HepG2 (cell line): ENCODE data around the gene BRMS1. TPM values are rescaled to one million over a fixed set of nuclear protein-coding genes. Genes with fewer than 3 reads are reported as not detected.

ENCODE experiments used
- BRD4 ChIP-seq: sonication (generic); formaldehyde crosslinking; IDR thresholded peaks from 2 replicates; pipeline ENCODE4 v1.4.0; 2020; ENCODE audit warnings: missing genetic modification reagents
- DMAP1 ChIP-seq: IDR thresholded peaks from 2 replicates; pipeline ENCODE4 v1.6.1; 2016
- EP300 ChIP-seq, 3 experiments: sonication (generic) in 1 of 3; formaldehyde crosslinking in 1 of 3; IDR thresholded peaks; 2 replicates each; pipeline versions ENCODE4 v1.5.1 to v1.6.1; 2011 to 2020; ENCODE audit warnings: low read depth in 2 of 3, low read length in 2 of 3, borderline replicate concordance in 1 of 3, improper control_type of control experiment in 1 of 3, mild to moderate bottlenecking in 1 of 3, missing genetic modification reagents in 1 of 3, moderate library complexity in 1 of 3
- HNRNPK ChIP-seq: fragments of 200-400 bp; formaldehyde crosslinking; IDR thresholded peaks from 2 replicates; pipeline ENCODE4 v1.6.1; 2018; ENCODE audit warnings: low read length, low read depth, moderate library complexity, mild to moderate bottlenecking; ENCODE audit not compliant: poor library complexity, severe bottlenecking
- HOXA7 ChIP-seq: sonication (generic); formaldehyde crosslinking; IDR thresholded peaks from 2 replicates; pipeline ENCODE4 v1.8.1; 2022; ENCODE audit warnings: mild to moderate bottlenecking, missing genetic modification reagents, moderate library complexity
- JUND ChIP-seq: sonication (generic); formaldehyde crosslinking; IDR thresholded peaks from 2 replicates; pipeline ENCODE4 v1.8.0; 2022; ENCODE audit warnings: mild to moderate bottlenecking, missing genetic modification reagents
- KAT7 ChIP-seq: IDR thresholded peaks from 2 replicates; pipeline ENCODE4 v1.6.1; 2018; ENCODE audit warnings: borderline replicate concordance, missing compliant biosample characterization
- SMAD3 ChIP-seq: sonication (generic); formaldehyde crosslinking; IDR thresholded peaks from 2 replicates; pipeline ENCODE4 v1.4.0; 2020; ENCODE audit warnings: missing genetic modification reagents
- SRSF9 ChIP-seq: fragments of 200-400 bp; formaldehyde crosslinking; IDR thresholded peaks from 2 replicates; pipeline ENCODE4 v1.6.1; 2018; ENCODE audit warnings: borderline replicate concordance, mild to moderate bottlenecking, low read depth, low read length; ENCODE audit not compliant: insufficient read depth, poor library complexity, severe bottlenecking
- SSRP1 ChIP-seq: IDR thresholded peaks from 2 replicates; pipeline ENCODE4 v1.6.1; 2016; ENCODE audit warnings: control low read depth
- TAF1 ChIP-seq: sonication (generic); formaldehyde crosslinking; IDR thresholded peaks from 2 replicates; pipeline ENCODE4 v1.4.0; 2020; ENCODE audit warnings: missing genetic modification reagents
- TIGD3 ChIP-seq: sonication (generic); formaldehyde crosslinking; IDR thresholded peaks from 2 replicates; pipeline ENCODE4 v1.5.1; 2020; ENCODE audit warnings: mild to moderate bottlenecking, missing genetic modification reagents, borderline replicate concordance
- YEATS2 ChIP-seq: sonication (generic); formaldehyde crosslinking; IDR thresholded peaks from 2 replicates; pipeline ENCODE4 v1.4.0; 2020; ENCODE audit warnings: missing genetic modification reagents, borderline replicate concordance
- ZNF24 ChIP-seq: fragments of 450-650 bp; IDR thresholded peaks from 2 replicates; pipeline ENCODE4 v1.6.1; 2017; ENCODE audit warnings: antibody characterized with exemption, mild to moderate bottlenecking
- ZNF317 ChIP-seq: sonication (generic); formaldehyde crosslinking; IDR thresholded peaks from 2 replicates; pipeline ENCODE4 v1.5.0; 2020; ENCODE audit warnings: mild to moderate bottlenecking, missing genetic modification reagents
- ZNF496 ChIP-seq: sonication (generic); formaldehyde crosslinking; IDR thresholded peaks from 2 replicates; pipeline ENCODE4 v1.8.1; 2023; ENCODE audit warnings: mild to moderate bottlenecking, moderate library complexity, missing genetic modification reagents; ENCODE audit not compliant: insufficient replicate concordance
- ZNF570 ChIP-seq: sonication (generic); formaldehyde crosslinking; IDR thresholded peaks from 2 replicates; pipeline ENCODE4 v1.4.0; 2020; ENCODE audit warnings: mild to moderate bottlenecking, missing genetic modification reagents, borderline replicate concordance
- ZNF740 ChIP-seq: sonication (generic); formaldehyde crosslinking; IDR thresholded peaks from 2 replicates; pipeline ENCODE4 v1.4.0; 2020; ENCODE audit warnings: missing genetic modification reagents
- polyA plus RNA-seq, 8 experiments: library from polyadenylated mRNA; depleted of rRNA in 3 of 8; stranded (reverse) in 7 of 8; unstranded in 1 of 8; fragments of >200 nt; fragmentation: Illumina TruSeq in 4 of 8; extraction: Trizol in 4 of 8; gene quantifications; 2 replicates each; pipeline versions ENCODE4 v1.2.1 to v1.2.3, GENCODE V29; 2011 to 2016; ENCODE audit warnings: low read depth in 4 of 8, missing spikeins in 1 of 8, mixed read lengths in 1 of 8; ENCODE audit not compliant: insufficient read depth in 1 of 8
- total RNA-seq, 5 experiments: library from RNA; depleted of rRNA; stranded (reverse); fragments of >200 nt; fragmentation: Illumina TruSeq; extraction: Trizol; gene quantifications; 2 replicates each; pipeline ENCODE4 v1.2.3, GENCODE V29; 2016; ENCODE audit warnings: low read depth in 1 of 5
- TF ChIP-seq, protein P1 (sequence below): sonication (generic); formaldehyde crosslinking; IDR thresholded peaks from 2 replicates; pipeline ENCODE4 v1.4.0; 2020; ENCODE audit warnings: missing genetic modification reagents
- TF ChIP-seq, protein P2 (sequence below): sonication (generic); formaldehyde crosslinking; IDR thresholded peaks from 2 replicates; pipeline ENCODE4 v1.8.0; 2022; ENCODE audit warnings: mild to moderate bottlenecking, missing genetic modification reagents, borderline replicate concordance
- TF ChIP-seq, protein P3 (sequence below): sonication (generic); formaldehyde crosslinking; IDR thresholded peaks from 2 replicates; pipeline ENCODE4 v1.9.0; 2021; ENCODE audit warnings: missing genetic modification reagents, borderline replicate concordance

BRMS1 gene
- total and polyA plus RNA-seq, 2 of the 13 experiments (the other 11 are each of a cell fraction or from before 2014, with no cell fraction given): 15.8 to 55.7 TPM

DNA sequence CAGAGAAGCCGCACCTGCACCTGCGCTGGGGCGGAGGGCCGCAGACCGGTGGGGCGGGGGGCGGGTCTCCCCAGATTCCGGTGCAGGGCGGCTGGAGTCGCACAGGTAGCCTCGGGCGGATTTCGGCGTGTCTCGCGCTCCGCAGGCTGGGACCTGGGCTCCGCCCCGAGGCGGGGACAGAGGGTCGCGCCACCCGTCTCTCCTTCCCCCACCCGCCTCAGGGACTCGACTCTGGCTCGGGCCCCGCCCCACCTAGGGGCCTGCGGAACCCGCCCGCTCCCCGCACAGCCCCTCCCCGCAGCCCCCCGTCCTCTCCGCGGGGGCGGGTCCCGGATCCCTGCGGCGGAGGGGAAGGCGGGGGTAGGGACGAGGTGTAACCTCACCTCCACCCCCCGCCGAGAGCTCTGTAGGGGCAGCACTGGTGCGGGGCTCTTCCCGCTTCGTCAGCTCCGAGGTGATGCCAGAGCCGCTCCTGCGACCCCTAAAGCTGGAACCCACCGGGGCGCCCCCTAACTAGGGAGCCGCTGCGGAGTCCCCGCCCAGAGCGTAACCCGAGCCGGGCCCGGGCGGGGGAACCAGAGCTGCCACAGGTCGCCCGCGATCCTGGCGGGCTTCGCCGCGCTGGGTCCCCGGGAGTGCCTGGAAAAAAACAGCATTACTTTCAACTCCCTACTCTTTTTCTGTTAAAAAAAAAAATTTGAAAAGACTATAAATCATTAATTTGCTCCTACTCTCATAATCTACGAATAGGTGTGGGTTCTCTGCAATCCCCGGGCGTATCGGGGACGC lies 26.9 kb upstream of the BRMS1 start, which contains the start of gene SLC29A2 (continued):
- no peak for TF ChIP-seq ZNF317 (CRISPR knock-in tag)
- peak; percentile 36; the same call in 1 of the 2 replicates for TF ChIP-seq TAF1 (CRISPR knock-in tag)
- TF ChIP-seq ZNF570 (CRISPR knock-in tag): no peak
- no peak for TF ChIP-seq SMAD3 (CRISPR knock-in tag)
- no peak for TF ChIP-seq ZNF740 (CRISPR knock-in tag)
- TF ChIP-seq, protein P1, sequence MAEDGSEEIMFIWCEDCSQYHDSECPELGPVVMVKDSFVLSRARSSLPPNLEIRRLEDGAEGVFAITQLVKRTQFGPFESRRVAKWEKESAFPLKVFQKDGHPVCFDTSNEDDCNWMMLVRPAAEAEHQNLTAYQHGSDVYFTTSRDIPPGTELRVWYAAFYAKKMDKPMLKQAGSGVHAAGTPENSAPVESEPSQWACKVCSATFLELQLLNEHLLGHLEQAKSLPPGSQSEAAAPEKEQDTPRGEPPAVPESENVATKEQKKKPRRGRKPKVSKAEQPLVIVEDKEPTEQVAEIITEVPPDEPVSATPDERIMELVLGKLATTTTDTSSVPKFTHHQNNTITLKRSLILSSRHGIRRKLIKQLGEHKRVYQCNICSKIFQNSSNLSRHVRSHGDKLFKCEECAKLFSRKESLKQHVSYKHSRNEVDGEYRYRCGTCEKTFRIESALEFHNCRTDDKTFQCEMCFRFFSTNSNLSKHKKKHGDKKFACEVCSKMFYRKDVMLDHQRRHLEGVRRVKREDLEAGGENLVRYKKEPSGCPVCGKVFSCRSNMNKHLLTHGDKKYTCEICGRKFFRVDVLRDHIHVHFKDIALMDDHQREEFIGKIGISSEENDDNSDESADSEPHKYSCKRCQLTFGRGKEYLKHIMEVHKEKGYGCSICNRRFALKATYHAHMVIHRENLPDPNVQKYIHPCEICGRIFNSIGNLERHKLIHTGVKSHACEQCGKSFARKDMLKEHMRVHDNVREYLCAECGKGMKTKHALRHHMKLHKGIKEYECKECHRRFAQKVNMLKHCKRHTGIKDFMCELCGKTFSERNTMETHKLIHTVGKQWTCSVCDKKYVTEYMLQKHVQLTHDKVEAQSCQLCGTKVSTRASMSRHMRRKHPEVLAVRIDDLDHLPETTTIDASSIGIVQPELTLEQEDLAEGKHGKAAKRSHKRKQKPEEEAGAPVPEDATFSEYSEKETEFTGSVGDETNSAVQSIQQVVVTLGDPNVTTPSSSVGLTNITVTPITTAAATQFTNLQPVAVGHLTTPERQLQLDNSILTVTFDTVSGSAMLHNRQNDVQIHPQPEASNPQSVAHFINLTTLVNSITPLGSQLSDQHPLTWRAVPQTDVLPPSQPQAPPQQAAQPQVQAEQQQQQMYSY (CRISPR knock-in tag): no peak
- TF ChIP-seq HNRNPK: peak; percentile 17
- TF ChIP-seq, protein P2, sequence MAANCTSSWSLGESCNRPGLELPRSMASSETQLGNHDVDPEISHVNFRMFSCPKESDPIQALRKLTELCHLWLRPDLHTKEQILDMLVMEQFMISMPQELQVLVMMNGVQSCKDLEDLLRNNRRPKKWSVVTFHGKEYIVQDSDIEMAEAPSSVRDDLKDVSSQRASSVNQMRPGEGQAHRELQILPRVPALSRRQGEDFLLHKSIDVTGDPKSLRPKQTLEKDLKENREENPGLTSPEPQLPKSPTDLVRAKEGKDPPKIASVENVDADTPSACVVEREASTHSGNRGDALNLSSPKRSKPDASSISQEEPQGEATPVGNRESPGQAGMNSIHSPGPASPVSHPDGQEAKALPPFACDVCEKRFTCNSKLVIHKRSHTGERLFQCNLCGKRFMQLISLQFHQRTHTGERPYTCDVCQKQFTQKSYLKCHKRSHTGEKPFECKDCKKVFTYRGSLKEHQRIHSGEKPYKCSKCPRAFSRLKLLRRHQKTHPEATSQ: no peak
- TF ChIP-seq EP300 (IDR thresholded peaks at IDR 0.05; ENCODE audit: low read depth in 2 of 2, low read length in 2 of 2): no peak
- TF ChIP-seq EP300 (CRISPR knock-in tag; IDR thresholded peaks at IDR 0.05; ENCODE audit: borderline replicate concordance): no peak
- TF ChIP-seq KAT7 (CRISPR knock-in tag): no peak; the same call in 1 of the 2 replicates
- TF ChIP-seq ZNF24: no peak
- no peak for TF ChIP-seq BRD4 (CRISPR knock-in tag)
- no peak for TF ChIP-seq SSRP1 (CRISPR knock-in tag)
- TF ChIP-seq ZNF496 (CRISPR knock-in tag): no peak
- TF ChIP-seq HOXA7: no peak
- no peak for TF ChIP-seq JUND
- no peak for TF ChIP-seq YEATS2 (CRISPR knock-in tag)
- TF ChIP-seq DMAP1 (CRISPR knock-in tag): 0 out of 2 replicates have a peak, but pooled peaks have one; percentile 22
- TF ChIP-seq TIGD3 (CRISPR knock-in tag): no peak
- TF ChIP-seq, protein P3, sequence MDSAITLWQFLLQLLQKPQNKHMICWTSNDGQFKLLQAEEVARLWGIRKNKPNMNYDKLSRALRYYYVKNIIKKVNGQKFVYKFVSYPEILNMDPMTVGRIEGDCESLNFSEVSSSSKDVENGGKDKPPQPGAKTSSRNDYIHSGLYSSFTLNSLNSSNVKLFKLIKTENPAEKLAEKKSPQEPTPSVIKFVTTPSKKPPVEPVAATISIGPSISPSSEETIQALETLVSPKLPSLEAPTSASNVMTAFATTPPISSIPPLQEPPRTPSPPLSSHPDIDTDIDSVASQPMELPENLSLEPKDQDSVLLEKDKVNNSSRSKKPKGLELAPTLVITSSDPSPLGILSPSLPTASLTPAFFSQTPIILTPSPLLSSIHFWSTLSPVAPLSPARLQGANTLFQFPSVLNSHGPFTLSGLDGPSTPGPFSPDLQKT: no peak
- TF ChIP-seq SRSF9: no peak
